IMR-90 (cell line): Measurements from ENCODE around the gene CEP57L1.
"Not testable (repeated sequence)": the region's sequence is repeated elsewhere in the genome, so short reads cannot be mapped to it uniquely, and the experiment has no call there.

ENCODE experiments used
- CTCF ChIP-seq: conservative IDR thresholded peaks from 2 replicates; pipeline ENCODE4 v1.5.1; 2012; ENCODE audit warnings: mild to moderate bottlenecking, low read depth, low read length, improper control_type of control experiment
- ELK1 ChIP-seq: fragments of 150-350 bp; IDR thresholded peaks from 2 replicates; pipeline ENCODE4 v1.6.1; 2016; ENCODE audit warnings: low read depth, mild to moderate bottlenecking, low read length, moderate library complexity, borderline replicate concordance
- MAZ ChIP-seq: IDR thresholded peaks from 2 replicates; pipeline ENCODE4 v1.6.1; 2012; ENCODE audit warnings: low read depth, mild to moderate bottlenecking, low read length, improper control_type of control experiment, moderate library complexity, borderline replicate concordance
- POLR2A ChIP-seq: IDR thresholded peaks from 2 replicates; pipeline ENCODE4 v1.6.1; 2012; ENCODE audit warnings: mild to moderate bottlenecking, low read depth, low read length
- RAD21 ChIP-seq: IDR thresholded peaks from 2 replicates; pipeline ENCODE4 v1.6.1; 2012; ENCODE audit warnings: low read length, improper control_type of control experiment
- RFX5 ChIP-seq: IDR thresholded peaks from 2 replicates; pipeline ENCODE4 v1.8.0; 2012; ENCODE audit warnings: low read depth, mild to moderate bottlenecking, low read length, moderate library complexity
- SMC3 ChIP-seq: fragments of 150-350 bp; IDR thresholded peaks from 2 replicates; pipeline ENCODE4 v1.6.1; 2016; ENCODE audit warnings: low read depth, mild to moderate bottlenecking, antibody characterized with exemption, low read length, moderate library complexity
- USF2 ChIP-seq: fragments of 150-350 bp; IDR thresholded peaks from 2 replicates; pipeline ENCODE4 v1.6.1; 2017; ENCODE audit warnings: mild to moderate bottlenecking, antibody characterized with exemption, low read length, low read depth

DNA sequence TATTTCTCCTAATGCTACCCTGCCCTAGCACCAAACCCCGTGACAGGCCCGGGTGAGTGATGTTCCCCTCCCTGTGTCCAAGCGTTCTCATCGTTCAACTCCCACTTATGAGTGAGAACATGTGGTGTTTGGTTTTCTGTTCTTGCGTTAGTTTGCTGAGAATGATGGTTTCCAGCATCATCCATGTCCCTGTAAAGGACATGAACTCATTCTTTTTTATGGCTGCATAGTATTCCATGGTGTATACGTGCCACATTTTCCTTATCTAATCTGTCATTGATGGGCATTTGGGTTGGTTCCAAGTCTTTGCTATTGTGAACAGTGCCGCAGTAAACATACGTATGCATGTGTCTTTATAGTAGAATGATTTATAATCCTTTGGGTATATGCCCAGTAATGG lies 14.4 kb downstream of the CEP57L1 start:
- TF ChIP-seq CTCF, SMC3, ELK1, RFX5, POLR2A, RAD21, MAZ, USF2: not testable (repeated sequence)
